Right lung (tissue), 10 donors: Measurements from ENCODE around the gene WDR86. TPM values are rescaled to one million over a fixed set of nuclear protein-coding genes. Genes with fewer than 3 reads are reported as not detected.

Source experiments
- DNase-seq, 2 donors: peaks; one replicate each; pipeline ENCODE4 v3.0.0-alpha.2; 2013
- long read RNA-seq, 8 donors: transcript quantifications; one replicate each; lab custom pipeline, GENCODE V29; 2026
- polyA plus RNA-seq, 5 donors: library from polyadenylated mRNA; unstranded; fragments of 120-200 nt; gene quantifications; one replicate each; pipeline versions ENCODE4 v1.2.1 to v1.2.3, GENCODE V29; 2013; ENCODE audit warnings: inconsistent platforms in 1 of 5, low replicate concordance in 1 of 5; ENCODE audit not compliant: insufficient read length in 5 of 5, insufficient read depth in 1 of 5

WDR86 gene, protein sequence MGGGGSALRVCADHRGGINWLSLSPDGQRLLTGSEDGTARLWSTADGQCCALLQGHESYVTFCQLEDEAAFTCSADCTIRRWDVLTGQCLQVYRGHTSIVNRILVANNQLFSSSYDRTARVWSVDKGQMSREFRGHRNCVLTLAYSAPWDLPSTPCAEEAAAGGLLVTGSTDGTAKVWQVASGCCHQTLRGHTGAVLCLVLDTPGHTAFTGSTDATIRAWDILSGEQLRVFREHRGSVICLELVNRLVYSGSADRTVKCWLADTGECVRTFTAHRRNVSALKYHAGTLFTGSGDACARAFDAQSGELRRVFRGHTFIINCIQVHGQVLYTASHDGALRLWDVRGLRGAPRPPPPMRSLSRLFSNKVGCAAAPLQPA
- 10 to 100 TPM; 13.3 to 30.5 (median 19.8) TPM for polyA plus RNA-seq
- long read RNA-seq, donor 1, transcript WDR86-205 (2 exons, 1,057 nt): major isoform, 5 of 11 reads
- long read RNA-seq, donor 1, partial matches to known transcripts: 0 of 11 reads
- long read RNA-seq, donor 1, other reads (novel, unspliced or antisense): 0 of 11 reads
- long read RNA-seq, donor 2, partial matches to known transcripts: 0 of 5 reads
- long read RNA-seq, donor 2, other reads (novel, unspliced or antisense): 0 of 5 reads
- long read RNA-seq, donor 3, partial matches to known transcripts: 0 of 3 reads
- long read RNA-seq, donor 3, other reads (novel, unspliced or antisense): 0 of 3 reads
- long read RNA-seq, donor 4, partial matches to known transcripts: 0 of 3 reads
- long read RNA-seq, donor 4, other reads (novel, unspliced or antisense): 0 of 3 reads
- long read RNA-seq, donor 5, transcript WDR86-205 (2 exons, 1,057 nt): major isoform, 5 of 6 reads
- long read RNA-seq, donor 5, partial matches to known transcripts: 0 of 6 reads
- long read RNA-seq, donor 5, other reads (novel, unspliced or antisense): 0 of 6 reads
- long read RNA-seq, donor 6, partial matches to known transcripts: 0 of 3 reads
- long read RNA-seq, donor 6, other reads (novel, unspliced or antisense): 0 of 3 reads
- long read RNA-seq, donor 7, partial matches to known transcripts: 16 of 18 reads
- long read RNA-seq, donor 7, other reads (novel, unspliced or antisense): 0 of 18 reads
- long read RNA-seq, donor 8, partial matches to known transcripts: 0 of 4 reads
- long read RNA-seq, donor 8, other reads (novel, unspliced or antisense): 0 of 4 reads

DNA sequence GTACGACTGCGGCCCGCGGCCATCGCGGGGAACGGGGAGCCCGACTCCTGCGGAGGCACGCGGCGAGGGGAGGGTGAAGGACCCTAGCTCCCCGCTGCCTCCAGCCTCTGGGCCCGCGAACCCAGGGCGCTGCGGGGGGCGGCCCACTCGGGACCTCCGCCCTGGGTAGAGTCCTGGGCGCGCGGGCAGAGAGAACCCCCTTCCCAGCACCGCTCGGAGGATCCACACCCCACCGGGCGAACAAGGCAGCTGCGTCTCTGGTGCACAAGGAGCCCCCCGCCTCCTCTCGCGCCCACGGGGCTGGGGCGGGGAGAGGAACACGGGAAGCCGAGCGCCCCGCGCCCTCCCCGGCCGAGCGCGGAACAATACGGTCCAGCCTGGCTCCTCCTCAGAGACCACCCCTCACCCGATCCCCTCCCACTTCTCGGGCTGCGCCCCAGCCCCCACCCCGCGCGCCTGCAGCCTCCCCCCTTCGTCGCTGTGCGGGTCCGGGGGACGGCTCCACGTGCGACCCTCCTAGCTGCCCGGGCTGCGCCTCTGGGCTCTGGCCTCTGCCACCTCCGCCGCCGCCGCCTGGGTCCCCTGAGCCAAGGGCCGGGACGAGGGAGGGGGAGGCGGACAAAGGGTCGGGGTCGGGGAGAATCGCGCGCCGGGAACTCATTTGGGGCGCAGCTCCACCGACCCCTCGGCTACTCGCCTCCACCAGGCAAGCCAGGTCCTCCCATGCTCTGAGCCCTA is at the start of gene WDR86:
Gene WDR86 (minus strand): TSS at position 372 of the 738 bp plus-strand sequence. CDS start 449 bp downstream, outside the sequence.
- peak in 1 of 2 donors; percentile 70 for DNase-seq

DNA sequence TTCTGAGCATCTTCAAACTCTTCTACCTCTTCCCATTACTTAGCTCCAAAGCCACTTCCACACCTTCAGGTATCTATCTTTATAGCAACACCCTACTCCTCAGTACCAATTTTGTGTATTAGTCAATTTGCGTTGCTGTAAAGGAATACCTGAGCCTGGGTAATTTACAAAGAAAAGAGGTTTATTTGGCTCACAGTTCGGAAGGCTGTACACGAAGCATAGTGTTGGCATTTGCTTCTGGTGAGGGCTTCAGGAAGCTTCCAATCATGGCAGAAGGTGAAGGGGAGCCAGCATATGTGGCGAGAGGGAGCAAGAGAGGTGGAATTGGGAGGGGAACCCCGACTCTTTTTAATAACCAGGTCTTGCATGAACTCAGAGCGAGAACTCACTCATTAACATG is 47.7 kb upstream of the WDR86 start:
- no peak for DNase-seq

DNA sequence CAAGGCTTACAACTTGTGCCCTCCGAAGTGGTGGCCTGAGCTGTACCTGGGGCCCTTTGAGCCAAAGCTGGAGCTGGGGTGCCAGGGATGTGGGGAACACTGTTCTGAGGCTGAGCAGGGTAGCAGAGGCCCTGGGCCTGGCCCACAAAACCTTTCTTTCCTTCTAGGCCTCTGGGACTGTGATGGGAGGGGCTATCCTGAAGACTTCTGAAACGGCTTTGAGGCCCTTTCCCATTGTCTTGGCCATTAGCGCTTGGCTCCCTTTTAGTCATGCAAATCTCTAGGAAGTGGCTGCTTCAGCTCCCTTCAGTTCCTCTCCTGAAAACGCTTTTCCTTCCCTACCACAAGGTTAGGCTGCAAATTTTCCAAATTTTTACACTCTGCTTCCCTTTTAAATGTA is 46.9 kb upstream of the WDR86 start:
- DNase-seq: no peak

DNA sequence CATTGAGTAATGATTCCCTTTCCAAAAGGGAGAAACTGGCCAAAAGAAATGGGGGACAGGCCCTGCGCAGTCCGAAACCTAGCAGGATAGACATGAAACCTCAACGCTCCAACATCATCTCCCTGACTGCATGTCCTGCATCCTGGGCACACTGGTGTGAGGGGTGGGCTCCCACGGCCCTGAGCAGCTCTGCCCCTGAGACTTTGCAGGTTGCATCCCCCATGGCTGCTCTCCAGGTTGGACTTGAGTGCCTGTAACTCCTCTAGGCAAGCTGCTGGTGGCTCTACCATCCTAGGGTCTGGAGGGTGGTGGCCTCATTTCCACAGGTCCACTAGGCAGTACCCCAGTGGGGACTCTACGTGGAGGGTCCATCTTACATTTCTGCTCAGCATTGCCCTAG is 46.4 kb upstream of the WDR86 start:
- DNase-seq: no peak

DNA sequence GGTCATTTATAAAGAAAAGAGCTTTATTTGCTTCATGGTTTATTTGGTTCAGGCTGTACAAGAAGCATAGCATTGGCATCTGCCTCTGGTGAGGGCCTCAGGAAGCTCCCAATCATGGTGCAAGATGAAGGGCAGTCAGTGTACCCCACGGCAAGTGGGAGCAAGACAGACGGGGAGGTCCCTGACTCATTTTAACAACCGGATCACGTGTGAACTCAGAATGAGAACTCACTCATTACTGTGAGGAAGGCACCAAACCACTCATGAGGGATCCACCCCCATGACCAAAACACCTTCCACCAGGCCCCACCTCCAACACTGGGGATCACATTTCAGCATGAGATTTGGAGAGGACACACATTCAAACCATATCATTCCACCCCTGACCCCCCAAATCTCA is 45.9 kb upstream of the WDR86 start:
- no peak for DNase-seq

DNA sequence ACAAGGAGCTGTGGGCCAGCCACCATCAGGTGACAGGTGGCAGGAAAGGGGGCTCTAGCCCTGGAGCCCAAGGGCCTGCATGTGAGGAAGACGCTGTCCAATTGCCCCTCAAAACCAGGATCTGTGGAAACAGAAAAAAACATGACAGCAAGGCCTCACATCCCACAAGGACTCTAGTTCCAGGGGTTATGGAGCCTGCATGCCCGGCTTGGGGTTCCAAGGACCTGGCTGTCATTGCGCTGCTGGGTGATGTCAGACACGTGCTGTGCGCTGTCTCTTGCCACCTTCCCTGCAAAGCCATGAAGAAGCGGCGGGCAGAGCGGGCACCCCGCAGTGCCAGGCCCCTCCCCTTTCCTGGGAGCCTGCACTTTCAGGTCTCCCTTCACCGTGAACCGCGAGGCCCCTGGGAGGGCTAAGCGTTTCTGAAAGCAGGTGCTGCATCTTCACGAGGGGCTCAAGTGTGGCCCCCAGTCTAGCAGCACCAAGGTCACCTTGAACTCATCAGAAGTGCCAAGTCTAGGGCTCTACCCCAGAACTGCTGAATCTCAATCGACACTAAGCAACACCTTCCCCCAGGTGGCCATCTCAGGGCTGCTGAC is 45.2 kb upstream of the WDR86 start:
- no peak for DNase-seq

DNA sequence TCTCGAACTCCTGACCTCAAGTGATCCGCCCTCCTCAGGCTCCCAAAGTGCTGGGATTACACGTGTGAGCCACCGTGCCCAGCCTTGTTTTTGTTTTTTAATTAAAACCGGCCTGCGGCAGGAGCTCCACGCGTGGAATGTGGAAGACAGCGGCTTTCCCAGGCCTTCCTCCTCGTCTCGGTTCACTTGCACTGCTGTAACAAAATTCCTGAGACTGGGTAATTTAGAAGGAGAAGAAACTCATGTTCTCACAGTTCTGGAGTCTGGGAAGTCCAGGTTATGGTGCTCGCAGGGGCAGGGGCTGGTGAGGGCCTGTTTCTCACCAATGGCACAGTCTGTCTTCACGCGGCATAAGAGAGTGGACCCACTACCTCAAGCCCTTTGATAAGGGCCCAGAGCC is 44.5 kb upstream of the WDR86 start:
- DNase-seq: no peak

DNA sequence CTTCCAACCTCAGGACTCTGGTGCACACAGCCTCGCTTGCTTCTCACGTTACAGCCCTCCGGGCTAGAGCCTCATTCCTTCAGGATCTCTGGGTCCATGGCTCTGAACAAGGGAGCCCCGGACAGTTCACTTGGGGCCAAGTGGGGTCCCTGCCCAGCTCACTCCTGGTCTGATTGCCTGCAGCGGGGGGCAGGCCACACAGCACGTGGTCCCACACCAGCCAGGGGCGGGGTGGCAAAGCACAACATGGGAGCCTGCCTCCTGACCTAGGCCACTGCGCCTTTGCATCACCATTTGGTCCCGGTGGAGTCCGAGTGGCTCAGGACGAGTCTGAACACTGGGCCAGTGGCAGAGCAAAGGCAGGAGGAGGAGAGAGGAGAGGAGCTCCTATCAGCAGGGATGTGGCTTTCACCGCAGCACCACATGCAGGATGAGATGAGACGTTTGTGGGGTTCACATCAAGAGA is 43.5 kb upstream of the WDR86 start:
- no peak for DNase-seq

DNA sequence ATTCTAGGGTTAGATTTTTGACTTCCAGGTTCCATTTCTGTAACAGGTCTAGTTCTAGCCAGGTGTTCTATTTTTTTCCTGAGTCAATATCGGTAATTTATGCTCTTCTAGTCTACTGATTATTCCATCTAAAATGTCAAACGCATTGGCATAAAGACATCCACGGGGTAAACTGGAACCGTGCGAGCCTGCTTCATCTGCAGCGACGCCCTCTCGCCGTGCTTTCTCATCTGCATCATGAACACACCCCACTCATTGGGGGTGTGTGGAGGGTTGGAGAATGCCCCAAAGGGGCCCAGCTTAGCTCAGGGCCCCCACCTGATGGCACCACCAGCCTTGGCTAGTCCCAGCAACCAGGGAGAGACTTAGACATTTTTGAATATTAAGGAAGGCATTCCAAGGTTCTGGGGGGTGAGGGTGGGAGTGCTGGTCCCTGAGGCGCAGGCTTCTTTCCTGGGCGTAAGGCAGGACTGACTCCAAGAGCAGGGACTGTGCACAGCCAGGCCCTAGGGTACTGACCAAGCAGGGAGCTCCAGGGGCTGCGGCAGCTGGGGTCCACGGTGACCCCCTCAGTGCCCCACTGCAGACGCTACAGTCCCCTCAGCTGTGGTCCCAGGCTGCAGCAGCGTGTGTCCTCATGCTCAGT is 43.0 kb upstream of the WDR86 start:
- no peak for DNase-seq

DNA sequence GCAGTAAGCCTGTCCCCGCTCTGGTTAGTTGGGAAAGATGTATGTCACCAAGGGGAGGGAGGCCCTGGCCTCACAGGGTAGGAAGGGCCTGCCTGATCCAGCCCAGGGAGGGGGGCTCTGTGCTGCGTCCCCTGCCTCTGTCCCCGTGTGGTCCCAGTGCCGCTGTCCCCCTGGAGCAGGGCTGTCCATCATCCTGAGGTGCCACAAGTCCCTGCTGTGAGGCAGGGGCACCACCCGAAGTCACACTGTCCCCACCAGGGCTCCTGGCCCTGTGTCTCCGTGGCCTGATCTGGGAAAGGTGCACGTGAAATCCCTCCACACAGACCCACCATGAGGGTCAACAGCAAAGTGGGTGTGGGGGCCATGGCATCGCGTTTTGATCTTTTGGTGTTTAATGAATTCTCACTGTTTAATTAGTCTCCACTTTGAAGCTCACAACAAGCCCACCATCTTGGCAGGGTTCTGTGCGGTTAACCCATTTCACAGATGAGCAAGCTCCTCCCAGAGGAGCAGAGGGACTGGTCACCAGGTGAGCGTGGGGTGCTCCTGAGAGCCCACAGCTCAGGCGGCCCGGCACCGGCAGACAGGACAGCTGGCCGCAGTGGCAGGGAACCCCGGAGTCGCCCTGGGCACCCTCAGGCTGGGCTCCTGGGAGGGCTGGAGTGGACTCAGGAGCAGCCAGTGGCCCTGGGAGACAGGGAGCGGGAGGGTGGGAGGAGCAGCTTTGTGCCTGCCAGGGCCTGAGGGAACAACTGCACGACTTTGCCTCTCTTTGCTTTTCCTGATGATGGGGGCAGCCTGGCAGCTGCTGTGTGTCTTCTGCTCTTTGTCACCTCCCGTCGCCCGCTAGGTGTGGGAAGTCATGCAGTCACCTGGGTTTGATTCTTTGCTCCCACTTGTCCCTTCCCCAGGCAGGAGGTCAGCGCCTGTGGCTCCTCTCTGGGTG is 42.1 kb upstream of the WDR86 start:
- DNase-seq: no peak

DNA sequence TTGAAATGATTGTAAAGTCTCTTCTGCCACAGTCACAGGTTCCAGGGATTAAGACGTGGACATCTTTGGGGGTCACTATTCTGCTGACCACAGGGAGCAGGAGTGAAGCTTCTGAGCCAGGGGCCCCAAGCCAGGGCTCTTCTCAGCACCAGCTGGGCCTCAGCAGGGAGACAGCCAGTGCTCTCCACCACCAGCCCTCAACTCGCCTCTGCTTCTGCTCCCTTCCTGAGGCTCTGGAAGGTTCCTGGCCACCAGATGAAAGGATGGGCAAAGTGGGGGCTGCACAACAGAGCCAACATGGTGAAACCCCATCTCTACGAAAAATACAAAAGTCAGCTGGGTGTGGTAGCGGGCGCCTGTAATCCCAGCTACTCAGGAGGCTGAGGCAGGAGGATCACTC is 41.3 kb upstream of the WDR86 start:
- DNase-seq: no peak

DNA sequence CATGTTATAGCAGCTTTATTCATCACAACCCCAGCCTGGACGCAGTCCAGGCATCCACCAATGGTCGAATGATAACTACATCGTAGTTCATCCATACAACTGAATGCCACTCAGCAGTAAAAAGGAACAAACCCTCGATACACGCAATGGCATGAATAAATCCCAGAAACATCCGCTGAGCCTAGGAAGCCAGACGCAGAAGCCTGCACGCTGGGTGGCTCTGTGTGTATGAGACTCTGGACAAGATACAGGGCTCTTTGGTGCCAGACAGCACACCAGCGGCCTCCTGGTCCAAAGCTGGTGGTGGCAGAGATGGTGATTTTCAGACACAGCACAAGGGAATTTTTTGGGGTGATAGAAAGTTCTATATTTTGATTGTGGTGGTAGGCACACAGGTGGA is 40.2 kb upstream of the WDR86 start:
- DNase-seq: no peak

DNA sequence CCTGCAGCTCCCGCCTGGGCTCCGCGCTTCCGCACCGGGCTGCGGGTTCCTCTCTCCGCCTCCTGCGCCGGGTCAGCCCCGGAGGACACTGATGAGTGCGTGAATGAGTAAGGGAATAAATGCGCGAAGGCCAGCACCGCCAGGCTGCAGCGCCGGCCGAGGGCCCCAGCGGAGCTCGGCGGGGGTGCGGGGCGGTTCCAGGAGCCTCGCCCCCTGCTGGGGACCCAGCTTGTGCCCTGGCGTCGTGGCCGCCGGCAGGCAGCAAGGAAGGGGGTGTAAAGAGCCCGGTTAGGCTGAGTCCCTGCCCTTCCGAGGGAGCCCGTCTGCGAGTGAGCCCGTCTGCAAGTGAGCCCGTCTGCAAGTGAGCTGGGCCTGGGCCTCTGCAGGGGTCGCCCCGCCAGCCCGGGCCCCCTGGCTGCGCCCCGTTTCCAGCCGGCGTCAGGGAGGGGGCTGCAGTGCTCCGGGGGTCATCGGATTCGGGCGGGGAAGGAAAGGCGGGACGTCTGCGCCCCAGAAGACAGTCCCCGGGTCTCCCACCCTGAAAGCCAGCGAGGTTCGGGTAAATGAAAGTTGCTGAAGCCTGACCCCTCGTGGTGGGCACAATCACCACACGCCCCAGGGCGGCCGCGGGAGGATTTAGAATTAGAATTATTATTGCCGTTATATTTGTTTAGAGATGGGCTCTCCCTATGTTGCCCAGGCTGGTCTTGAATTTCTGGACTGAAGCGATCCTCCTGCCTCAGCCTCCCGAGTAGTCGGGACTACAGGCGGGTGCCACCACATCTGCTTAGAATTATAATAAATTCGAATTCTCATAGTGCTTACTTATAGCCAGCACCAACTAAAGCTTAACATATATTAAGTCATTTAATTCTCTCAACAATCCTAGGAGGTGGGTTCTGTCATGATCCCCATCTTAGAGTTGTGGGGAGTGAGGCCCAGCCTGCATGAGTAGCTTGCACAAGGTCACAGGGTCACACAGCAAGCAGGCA is 38.7 kb upstream of the WDR86 start:
- peak; percentile 68 for DNase-seq

DNA sequence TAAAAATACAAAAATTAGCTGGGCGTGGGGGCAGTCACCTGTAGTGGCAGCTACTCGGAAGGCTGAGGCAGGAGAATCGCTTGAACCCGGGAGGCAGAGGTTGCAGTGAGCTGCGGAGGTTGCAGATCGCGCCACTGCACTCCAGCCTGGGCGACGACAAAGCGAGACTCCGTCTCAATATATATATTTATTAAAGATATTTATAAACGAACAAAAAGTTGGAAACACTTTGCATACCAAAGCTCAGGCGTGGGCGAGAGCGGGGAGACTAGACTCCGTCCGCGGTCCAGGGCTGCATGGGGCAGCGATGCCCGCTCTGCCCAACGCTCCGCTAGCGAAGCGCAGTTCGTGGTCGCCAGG is 38.0 kb upstream of the WDR86 start:
- no peak for DNase-seq

DNA sequence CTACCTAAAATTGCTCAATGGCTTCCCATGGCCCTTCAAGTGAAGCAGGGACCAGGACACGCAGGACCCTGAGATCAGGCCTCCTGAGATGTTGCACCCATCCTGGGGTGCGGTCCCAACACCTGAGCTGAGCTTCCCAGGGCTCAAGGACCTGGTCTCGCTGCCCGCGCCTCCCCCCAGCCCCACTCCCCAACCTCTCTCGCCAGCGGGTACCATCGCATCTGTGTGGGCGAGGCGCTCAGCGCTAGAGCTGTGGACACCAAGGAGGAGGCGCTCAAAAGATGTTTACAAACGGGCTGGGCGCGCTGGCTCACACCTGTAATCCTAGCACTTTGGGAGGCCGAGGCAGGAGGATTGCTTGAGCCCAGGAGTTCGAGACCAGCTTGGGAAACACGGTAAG is 37.5 kb upstream of the WDR86 start:
- DNase-seq: no peak

DNA sequence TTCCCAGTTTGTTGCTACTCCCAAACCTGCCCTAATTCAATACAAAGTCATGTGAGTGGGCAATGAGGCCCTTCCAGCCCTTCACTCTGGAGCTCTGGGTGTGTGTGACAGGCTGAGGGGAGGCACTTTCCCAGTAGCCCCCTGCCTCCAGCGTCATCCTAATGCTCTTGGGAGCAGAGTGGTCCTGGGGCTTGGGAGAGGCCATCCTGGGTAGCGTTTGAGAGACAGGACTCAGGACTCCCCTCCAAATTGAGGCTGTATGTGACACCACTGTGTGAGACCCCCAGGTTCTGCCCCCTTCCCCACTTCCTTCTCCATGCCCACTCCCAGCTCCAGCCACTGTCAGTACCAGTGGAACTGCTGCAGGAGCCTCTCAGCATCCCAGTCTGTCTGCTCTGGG is 36.6 kb upstream of the WDR86 start:
- no peak for DNase-seq

DNA sequence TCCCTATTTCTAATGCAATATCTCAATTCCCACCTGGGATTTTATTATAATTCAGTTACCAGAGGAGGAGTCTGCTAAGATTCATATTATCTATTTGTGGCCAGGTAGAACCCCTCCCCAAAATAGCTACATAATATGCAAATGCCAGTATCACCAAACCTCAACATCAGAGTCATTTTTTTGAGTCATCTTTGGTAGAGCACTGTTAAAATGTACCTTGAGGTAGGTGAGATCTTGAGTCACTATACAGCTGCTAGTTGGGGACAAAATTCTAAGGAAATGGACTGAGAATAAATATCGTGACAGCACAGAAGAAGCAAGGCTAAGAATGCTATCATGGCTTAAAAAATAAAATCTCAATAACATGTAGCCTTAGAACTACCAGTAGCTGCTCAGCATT is 34.8 kb upstream of the WDR86 start:
- no peak for DNase-seq
